Measurements from ENCODE around the gene ARHGEF4. TPM values are rescaled to one million over a fixed set of nuclear protein-coding genes. Genes with fewer than 3 reads are reported as not detected.

Gene ARHGEF4
- total and polyA plus RNA-seq, 10 of the 15 experiments (the other 5 are each of a cell fraction or from before 2014, with no cell fraction given): 0.02 to 0.24 (median 0.16) TPM; not detected in 6

DNA sequence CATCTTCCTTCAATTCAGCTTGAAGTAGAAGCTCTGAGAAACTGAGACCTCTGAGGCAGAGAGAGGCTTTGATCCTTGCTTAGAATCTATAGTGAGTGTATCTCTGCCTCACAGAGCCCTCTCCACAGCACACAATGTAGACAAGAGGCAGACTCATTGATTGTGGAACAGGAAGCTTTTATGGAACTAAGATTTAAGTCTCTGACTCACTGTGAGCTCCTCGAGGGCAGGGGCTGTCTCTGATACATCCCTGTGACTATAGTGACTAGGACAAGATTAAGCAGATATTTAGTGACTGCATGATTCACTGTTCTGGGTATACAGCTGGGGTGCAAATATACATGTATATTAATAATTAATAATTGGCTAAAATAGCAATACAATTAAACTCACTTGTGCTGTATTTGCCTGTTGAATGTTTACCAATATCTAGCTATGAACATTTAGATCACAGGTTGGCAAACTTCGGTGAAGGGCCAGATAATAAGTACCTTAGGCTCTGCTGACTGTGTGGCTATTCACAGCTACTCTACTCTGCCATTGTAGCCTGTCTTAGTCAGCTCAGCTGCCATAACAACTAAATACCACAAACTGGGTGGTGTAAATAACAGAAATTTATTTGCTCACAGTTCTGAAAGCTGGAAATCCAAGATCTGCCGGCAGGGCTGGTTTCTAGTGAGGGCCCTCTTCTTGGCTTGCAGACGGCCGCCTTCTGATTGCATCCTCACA, 54.4 kb downstream of the ARHGEF4 start:
- ChIA-PET SMC1A (ENCODE audit: uncharacterized antibody, unreplicated experiment) (interaction anchor here (1.1 to 1.8 kb wide), 3 partner anchors 9 to 17 kb away, joined by 3 to 5 read pairs (median 4); no protein-coding TSS in a partner anchor), POLR2A (no interaction called here), RAD21 (ENCODE audit: unreplicated experiment) (no interaction called here), CTCF (interaction anchor here (0.6 to 1.9 kb wide), 5 partner anchors 10 to 93 kb away, joined by 3 to 9 read pairs (median 3); no protein-coding TSS in a partner anchor)
- DNase-seq (ENCODE audit: low read depth, low spot score): no peak
- H3K27ac ChIP-seq (ENCODE audit: control insufficient read depth, insufficient read depth): no peak overlapping the region
- no peaks in the 10 kb centered on the region for H3K79me2 ChIP-seq (ENCODE audit: control insufficient read depth, insufficient read depth, low read length)
- no peaks in the 10 kb centered on the region for H4K20me1 ChIP-seq (ENCODE audit: control insufficient read depth, insufficient read depth)
- H3K4me3 ChIP-seq: no peak overlapping the region
- intact Hi-C loops (cut with micrococcal nuclease; ENCODE audit: unreplicated experiment): no loop called here
- WGBS (ENCODE audit: insufficient coverage, insufficient replicate concordance, low lambda C conversion rate, missing lambda C conversion rate): 26% methylated on average over 5 of the region's 5 CpGs
- H3K4me2 ChIP-seq (ENCODE audit: control insufficient read depth, insufficient read depth): no peak overlapping the region
- FAIRE-seq: no peak
- TF ChIP-seq, protein P1, sequence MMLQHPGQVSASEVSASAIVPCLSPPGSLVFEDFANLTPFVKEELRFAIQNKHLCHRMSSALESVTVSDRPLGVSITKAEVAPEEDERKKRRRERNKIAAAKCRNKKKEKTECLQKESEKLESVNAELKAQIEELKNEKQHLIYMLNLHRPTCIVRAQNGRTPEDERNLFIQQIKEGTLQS (IDR thresholded peaks at IDR 0.05; ENCODE audit: borderline replicate concordance, extremely low read depth, low read depth, low read length): no peak
- TF ChIP-seq FOXM1 (IDR thresholded peaks at IDR 0.05; ENCODE audit: low read depth, low read length): no peak
- TF ChIP-seq SPI1 (IDR thresholded peaks at IDR 0.05; ENCODE audit: borderline replicate concordance, insufficient read depth, low read depth, low read length): no peak
- TF ChIP-seq CREB1 (IDR thresholded peaks at IDR 0.05; ENCODE audit: low read depth): no peak
- ATAC-seq: no peak
- no peaks in the 10 kb centered on the region for H3K4me1 ChIP-seq (ENCODE audit: control insufficient read depth, insufficient read depth, low read length)
- no peak overlapping the region for H2AFZ ChIP-seq (ENCODE audit: control insufficient read depth, low read depth, low read length)
- no peaks in the 10 kb centered on the region; a peak in 3 of 4 replicates for H3K27me3 ChIP-seq (replicated peaks in 1 of 2; ENCODE audit: control insufficient read depth in 2 of 2, insufficient read depth in 2 of 2, low read length in 1 of 2)
- no peaks in the 10 kb centered on the region; the same call in 2 of the 3 replicates for H3K9me3 ChIP-seq (replicated peaks; ENCODE audit: control insufficient read depth, insufficient read depth, low read length)
- H3K9ac ChIP-seq (ENCODE audit: control insufficient read depth, insufficient read depth, low read length): no peak overlapping the region
- in situ Hi-C loops (cut with MboI): no loop called here
- no peaks in the 10 kb centered on the region for H3K36me3 ChIP-seq (ENCODE audit: control insufficient read depth in 2 of 2, insufficient read depth in 2 of 2, low read length in 1 of 2)
- no TSS peak for BruUV-seq (replicated peaks)

DNA sequence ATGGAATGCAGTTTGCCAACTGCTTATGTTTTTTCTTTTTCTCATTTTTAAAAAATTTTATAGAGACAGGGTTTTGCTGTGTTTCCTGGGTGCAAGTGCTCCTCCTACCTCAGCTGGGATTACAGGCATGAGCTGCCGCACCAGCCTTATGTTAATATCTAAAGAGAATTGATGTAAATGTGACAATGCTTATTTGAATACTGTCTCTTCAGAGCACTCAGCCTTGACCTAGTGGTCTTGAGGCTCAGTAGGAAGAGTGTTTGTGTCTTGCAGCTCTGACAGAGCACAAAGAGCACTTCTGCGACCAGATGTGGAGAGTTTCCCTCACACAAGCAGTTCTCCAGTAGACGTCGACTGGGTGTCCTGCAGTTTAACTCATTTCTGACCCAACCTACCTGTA, 55.3 kb downstream of the ARHGEF4 start:
- TF ChIP-seq RCOR1 (conservative IDR thresholded peaks at IDR 0.05; ENCODE audit: low read depth, low read length) (no peak), WRNIP1 (IDR thresholded peaks at IDR 0.05; ENCODE audit: borderline replicate concordance, low read depth, low read length) (no peak), CBFB (IDR thresholded peaks at IDR 0.05; ENCODE audit: low read depth) (no peak), GATAD2B (conservative IDR thresholded peaks at IDR 0.05; ENCODE audit: low read depth) (no peak), MXI1 (IDR thresholded peaks at IDR 0.05; ENCODE audit: low read depth, low read length) (no peak), CHD1 (IDR thresholded peaks at IDR 0.05; ENCODE audit: low read depth, low read length) (no peak), ZZZ3 (IDR thresholded peaks at IDR 0.05; ENCODE audit: control insufficient read depth, insufficient read length, low read depth) (no peak)
- TF ChIP-seq, protein P2, sequence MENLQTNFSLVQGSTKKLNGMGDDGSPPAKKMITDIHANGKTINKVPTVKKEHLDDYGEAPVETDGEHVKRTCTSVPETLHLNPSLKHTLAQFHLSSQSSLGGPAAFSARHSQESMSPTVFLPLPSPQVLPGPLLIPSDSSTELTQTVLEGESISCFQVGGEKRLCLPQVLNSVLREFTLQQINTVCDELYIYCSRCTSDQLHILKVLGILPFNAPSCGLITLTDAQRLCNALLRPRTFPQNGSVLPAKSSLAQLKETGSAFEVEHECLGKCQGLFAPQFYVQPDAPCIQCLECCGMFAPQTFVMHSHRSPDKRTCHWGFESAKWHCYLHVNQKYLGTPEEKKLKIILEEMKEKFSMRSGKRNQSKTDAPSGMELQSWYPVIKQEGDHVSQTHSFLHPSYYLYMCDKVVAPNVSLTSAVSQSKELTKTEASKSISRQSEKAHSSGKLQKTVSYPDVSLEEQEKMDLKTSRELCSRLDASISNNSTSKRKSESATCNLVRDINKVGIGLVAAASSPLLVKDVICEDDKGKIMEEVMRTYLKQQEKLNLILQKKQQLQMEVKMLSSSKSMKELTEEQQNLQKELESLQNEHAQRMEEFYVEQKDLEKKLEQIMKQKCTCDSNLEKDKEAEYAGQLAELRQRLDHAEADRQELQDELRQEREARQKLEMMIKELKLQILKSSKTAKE (IDR thresholded peaks at IDR 0.05; ENCODE audit: low read depth, poor library complexity, severe bottlenecking): no peak
- TF ChIP-seq, protein P3, sequence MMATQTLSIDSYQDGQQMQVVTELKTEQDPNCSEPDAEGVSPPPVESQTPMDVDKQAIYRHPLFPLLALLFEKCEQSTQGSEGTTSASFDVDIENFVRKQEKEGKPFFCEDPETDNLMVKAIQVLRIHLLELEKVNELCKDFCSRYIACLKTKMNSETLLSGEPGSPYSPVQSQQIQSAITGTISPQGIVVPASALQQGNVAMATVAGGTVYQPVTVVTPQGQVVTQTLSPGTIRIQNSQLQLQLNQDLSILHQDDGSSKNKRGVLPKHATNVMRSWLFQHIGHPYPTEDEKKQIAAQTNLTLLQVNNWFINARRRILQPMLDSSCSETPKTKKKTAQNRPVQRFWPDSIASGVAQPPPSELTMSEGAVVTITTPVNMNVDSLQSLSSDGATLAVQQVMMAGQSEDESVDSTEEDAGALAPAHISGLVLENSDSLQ (IDR thresholded peaks at IDR 0.05): no peak
- Histone ChIP-seq H3K9ac (ENCODE audit: control insufficient read depth, insufficient read depth, low read length) (no peak overlapping the region), H3K4me2 (ENCODE audit: control insufficient read depth, insufficient read depth) (no peak overlapping the region), H2AFZ (ENCODE audit: control insufficient read depth, low read depth, low read length) (no peak overlapping the region), H3K4me1 (ENCODE audit: control insufficient read depth, insufficient read depth, low read length) (no peaks in the 10 kb centered on the region), H3K36me3 (ENCODE audit: control insufficient read depth in 2 of 2, insufficient read depth in 2 of 2, low read length in 1 of 2) (no peaks in the 10 kb centered on the region), H3K79me2 (ENCODE audit: control insufficient read depth, insufficient read depth, low read length) (no peaks in the 10 kb centered on the region), H3K27me3 (replicated peaks in 1 of 2; ENCODE audit: control insufficient read depth in 2 of 2, insufficient read depth in 2 of 2, low read length in 1 of 2) (no peaks in the 10 kb centered on the region; a peak in 3 of 4 replicates), H3K9me3 (replicated peaks; ENCODE audit: control insufficient read depth, insufficient read depth, low read length) (no peaks in the 10 kb centered on the region; the same call in 2 of the 3 replicates), H3K27ac (ENCODE audit: control insufficient read depth, insufficient read depth) (no peak overlapping the region), H4K20me1 (ENCODE audit: control insufficient read depth, insufficient read depth) (no peaks in the 10 kb centered on the region), H3K4me3 (no peak overlapping the region)
- in situ Hi-C loops (cut with MboI): no loop called here
- no peak for DNase-seq (ENCODE audit: low read depth, low spot score)
- FAIRE-seq: no peak
- SMC1A ChIA-PET (ENCODE audit: uncharacterized antibody, unreplicated experiment): interaction anchor here (1.6 kb wide), 1 partner anchor 15 kb away, joined by 3 read pairs; no protein-coding TSS in a partner anchor
- RAD21 ChIA-PET (ENCODE audit: unreplicated experiment): no interaction called here
- 44% methylated on average over 4 of the region's 4 CpGs for WGBS (ENCODE audit: insufficient coverage, insufficient replicate concordance, low lambda C conversion rate, missing lambda C conversion rate)
- POLR2A ChIA-PET: no interaction called here
- intact Hi-C loops (cut with micrococcal nuclease; ENCODE audit: unreplicated experiment): no loop called here
- BruUV-seq (replicated peaks): no TSS peak
- CTCF ChIA-PET: interaction anchor here (0.6 kb wide), 1 partner anchor 12 kb away, joined by 4 read pairs; no protein-coding TSS in a partner anchor
- ATAC-seq: no peak
